Erythroblast (primary cell): Measurements from ENCODE around the gene TFCP2.
"Not testable (repeated sequence)": the region's sequence is repeated elsewhere in the genome, so short reads cannot be mapped to it uniquely, and the experiment has no call there.

Source experiments
- DNase-seq, 2 experiments: peaks; one replicate each; lab custom pipeline; 2025; lab: John Stamatoyannopoulos, UW
- GATA1 ChIP-seq: IDR thresholded peaks from 2 replicates; pipeline ENCODE4 v1.6.1; 2011; ENCODE audit warnings: low read depth, mild to moderate bottlenecking, control low read depth, low read length, moderate library complexity
- POLR2A ChIP-seq: IDR thresholded peaks from 2 replicates; pipeline ENCODE4 v1.6.1; 2011; ENCODE audit warnings: mild to moderate bottlenecking, low read length

TFCP2 gene

GRCh38 chr12:51108136-51108535 lies 64.8 kb downstream of the TFCP2 start:
- DNase-seq = no peak
- no peak for TF ChIP-seq GATA1
- TF ChIP-seq POLR2A = no peak

GRCh38 chr12:51103977-51104376 lies 69.0 kb downstream of the TFCP2 start:
- TF ChIP-seq GATA1 (no peak), POLR2A (no peak)
- no peak for DNase-seq

GRCh38 chr12:51098611-51099010 lies 74.3 kb downstream of the TFCP2 start:
- no peak for DNase-seq
- no peak for TF ChIP-seq POLR2A
- no peak for TF ChIP-seq GATA1

DNA sequence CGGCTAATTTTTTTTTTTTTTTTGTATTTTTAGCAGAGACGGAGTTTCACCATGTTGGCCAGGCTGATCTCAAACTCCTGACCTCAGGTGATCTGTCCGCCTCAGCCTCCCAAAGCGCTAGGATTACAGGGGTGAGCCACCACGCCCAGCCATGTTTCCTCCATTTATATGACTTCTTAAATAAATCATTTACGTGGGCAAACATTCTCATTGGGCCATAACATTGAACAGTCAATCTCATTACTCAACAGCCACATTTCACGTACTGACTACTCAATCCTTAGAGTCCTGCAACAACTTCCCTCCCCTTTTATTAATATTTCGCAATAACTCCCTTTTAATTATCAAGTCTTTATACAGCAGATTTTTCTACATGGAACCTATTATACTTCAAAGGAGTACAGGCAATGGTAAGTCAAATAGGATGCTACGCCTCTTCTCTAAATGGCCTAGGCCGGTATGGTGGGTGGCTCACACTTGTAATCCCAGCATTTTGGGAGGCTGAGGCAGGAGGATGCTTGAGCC lies 82.2 kb downstream of the TFCP2 start:
- DNase-seq = no peak
- TF ChIP-seq GATA1 = no peak
- TF ChIP-seq POLR2A = no peak

DNA sequence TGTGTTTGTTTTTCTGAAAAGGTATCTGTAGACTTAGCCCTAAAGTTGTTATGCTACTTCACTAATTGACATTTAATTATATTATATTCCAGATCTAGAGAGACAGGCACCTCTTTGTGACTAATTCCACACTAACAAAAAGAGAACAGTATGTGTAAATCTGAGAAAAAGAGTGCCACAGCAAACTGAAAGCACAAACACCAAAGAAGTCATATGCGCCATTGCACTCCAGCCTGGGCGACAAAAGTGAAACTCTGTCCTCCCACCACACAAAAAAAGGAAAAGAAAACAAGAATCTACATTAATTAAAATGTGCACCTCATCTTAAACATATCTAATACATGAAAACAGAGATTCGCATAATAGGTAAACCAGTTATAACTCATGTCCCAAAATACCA lies 85.1 kb downstream of the TFCP2 start:
- no peak for DNase-seq
- no peak for TF ChIP-seq GATA1
- no peak for TF ChIP-seq POLR2A

- no peak for DNase-seq
- TF ChIP-seq GATA1 (no peak), POLR2A (no peak)
Measured at GRCh38 chr12:51086933-51087332, 86.0 kb downstream of the TFCP2 start.

DNA sequence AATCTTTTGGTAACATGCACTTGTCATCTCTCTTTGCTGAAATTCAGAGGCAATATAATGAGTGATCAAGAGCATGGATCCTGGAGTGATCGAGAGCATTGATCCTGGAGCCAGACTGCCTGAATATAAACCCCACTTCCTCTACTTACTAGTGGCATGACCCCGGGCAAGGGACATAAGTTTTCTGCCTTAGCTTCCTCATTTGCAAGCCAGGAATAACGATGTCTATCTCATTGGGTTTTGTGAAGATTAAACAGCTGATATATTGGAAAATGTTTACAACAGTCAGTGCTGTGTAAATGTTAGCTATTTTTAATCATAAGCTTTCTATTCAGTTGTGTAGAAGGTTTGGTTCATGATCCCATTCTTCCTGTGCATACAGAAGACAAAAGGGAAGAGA lies 87.2 kb downstream of the TFCP2 start:
- no peak for TF ChIP-seq POLR2A
- no peak for TF ChIP-seq GATA1

DNA sequence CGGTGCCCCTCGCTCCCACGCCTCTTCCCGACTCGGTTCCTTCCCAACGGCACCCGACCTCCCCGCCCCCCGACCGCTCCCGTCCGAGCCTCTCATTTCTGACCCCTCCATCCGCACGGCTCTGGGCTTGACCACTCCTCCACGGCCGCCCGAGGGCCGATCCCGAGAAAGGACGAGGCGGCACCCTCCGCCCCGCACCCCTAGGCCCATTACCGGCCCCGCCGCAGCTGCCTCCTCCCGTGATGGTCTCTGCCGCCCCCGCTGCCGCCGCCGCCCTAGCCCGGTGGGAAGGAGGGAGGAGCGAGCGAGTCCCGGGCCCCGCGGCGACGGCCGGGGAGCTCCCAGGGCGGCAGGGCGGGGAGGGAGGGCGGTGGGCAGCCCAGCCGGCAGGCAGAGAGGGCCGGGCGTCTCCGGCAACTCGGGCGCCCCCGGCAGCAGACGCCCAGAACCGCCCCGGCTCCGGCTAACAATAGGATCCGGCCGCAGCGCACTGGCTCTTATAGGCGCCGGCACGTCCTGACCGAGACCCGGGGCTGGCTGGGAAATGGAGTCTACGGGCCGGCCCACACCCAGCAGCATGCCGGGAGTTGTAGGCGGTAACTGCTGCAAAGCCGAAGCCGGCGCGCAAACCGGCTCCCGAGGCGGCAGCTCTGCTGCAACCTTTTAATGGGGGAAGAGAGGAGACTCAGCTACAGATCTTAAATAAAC lies 89.7 kb downstream of the TFCP2 start, which contains the start of gene CSRNP2:
Gene CSRNP2 (minus strand): TSS at position 471 of the 708 bp plus-strand sequence. CDS start 7,035 bp downstream, outside the sequence.
- peak; percentile 95 for DNase-seq
- TF ChIP-seq POLR2A = peak; percentile 90
- TF ChIP-seq GATA1 = no peak

More for the DNA sequence above, 87.2 kb downstream of the TFCP2 start:
- no peak for DNase-seq

GRCh38 chr12:51082561-51083125 lies 90.3 kb downstream of the TFCP2 start:
- peak; percentile 27 to 46 for DNase-seq
- TF ChIP-seq POLR2A (no peak), GATA1 (no peak)

- no peak for TF ChIP-seq GATA1
- TF ChIP-seq POLR2A = no peak
- DNase-seq = no peak
Measured at GRCh38 chr12:51081421-51081820, 91.5 kb downstream of the TFCP2 start.

- TF ChIP-seq GATA1 (no peak), POLR2A (no peak)
Measured at GRCh38 chr12:51080136-51080535, 92.8 kb downstream of the TFCP2 start.

GRCh38 chr12:51078866-51079265 lies 94.1 kb downstream of the TFCP2 start:
- DNase-seq = not testable (repeated sequence)

More at GRCh38 chr12:51080136-51080535, 92.8 kb downstream of the TFCP2 start:
- DNase-seq = no peak

DNA sequence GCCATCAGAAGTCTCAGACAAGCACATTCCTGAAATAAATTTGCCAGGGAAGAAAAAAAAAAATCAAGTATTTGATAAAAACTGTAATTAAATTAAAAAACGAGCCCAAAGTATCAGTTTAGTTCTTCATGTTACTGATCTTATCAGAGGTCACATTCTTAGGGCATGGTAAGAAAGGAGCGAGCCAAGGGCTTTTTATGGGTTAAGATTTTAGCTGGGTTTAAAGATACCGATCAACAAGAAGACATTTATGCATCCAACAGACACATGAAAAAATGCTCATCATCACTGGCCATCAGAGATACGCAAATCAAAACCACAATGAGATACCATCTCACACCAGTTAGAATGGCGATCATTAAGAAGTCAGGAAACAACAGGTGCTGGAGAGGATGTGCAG lies 94.6 kb downstream of the TFCP2 start:
- DNase-seq = not testable (repeated sequence)

- no peak for DNase-seq
- TF ChIP-seq POLR2A = no peak
Measured at GRCh38 chr12:51077930-51078329, 95.0 kb downstream of the TFCP2 start.

DNA sequence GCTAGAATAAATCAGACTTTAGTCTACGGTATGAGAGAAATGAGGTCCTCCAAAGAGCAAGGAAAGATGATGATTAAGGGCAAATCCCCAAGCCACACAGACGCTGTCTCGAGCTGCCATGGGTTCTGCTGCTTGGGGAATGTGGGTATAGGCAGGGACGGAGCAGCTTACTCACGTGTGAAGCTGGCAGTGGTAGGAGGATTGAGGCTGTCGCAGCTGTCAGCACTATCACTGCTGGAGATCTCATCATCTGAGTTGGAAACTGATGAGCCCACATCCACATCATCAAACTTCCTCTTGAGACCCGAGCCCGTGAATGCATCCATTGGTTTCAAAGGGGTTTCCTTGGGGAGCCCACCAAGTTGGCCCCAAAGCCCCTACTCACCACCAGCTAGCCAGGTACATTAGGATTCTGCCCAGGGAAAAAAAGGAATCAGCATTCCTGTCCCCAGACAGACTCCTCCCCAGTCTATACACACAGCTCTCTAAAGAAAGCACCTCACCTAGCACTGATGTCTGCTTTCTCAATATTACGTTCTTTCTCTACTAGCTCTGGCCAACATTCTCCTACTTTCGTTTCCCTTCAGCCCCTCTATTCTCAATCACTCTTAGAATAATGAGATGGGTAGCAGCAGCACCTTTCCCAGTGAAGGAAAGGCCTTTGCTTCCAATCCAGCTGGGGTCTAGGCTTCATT lies 96.6 kb downstream of the TFCP2 start:
- DNase-seq = no peak
- no peak for TF ChIP-seq POLR2A
- no peak for TF ChIP-seq GATA1
